Vagina (tissue), 2 donors: Measurements from ENCODE around the gene OVOL2.

Experiments used
- POLR2A ChIP-seq, 2 donors: fragments of 450-650 bp; IDR thresholded peaks; one replicate each; pipeline ENCODE4 v1.6.1; 2017; ENCODE audit warnings: antibody characterized with exemption in 2 of 2, mild to moderate bottlenecking in 2 of 2, moderate library complexity in 2 of 2
- TF ChIP-seq, protein P1 (sequence below), 3 experiments: fragments of 450-650 bp in 2 of 3; fragments of 200-600 bp in 1 of 3; sonication (generic) in 1 of 3; IDR thresholded peaks; one replicate each; pipeline ENCODE4 v1.5.1; 2017 to 2019; ENCODE audit warnings: antibody characterized with exemption in 3 of 3, mild to moderate bottlenecking in 2 of 3, moderate library complexity in 2 of 3

DNA sequence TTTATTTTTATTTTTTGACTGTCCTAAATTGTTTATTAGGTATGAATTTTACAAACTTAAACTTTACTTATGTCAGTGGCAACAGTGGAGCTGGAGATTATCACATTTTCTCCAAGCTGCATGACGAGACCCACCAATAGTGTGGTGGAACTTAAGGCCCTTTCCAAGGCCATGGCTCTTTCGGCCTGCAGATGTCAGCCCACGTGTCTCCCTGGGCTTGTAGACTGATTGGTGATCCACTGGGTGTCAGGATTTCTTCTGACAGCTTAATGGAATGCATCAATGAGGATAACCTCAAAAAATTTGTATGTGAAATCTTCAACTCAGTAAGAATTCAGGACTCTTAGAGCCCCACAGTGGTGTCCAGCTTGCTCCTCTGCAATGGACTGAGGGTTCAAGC is 32.3 kb upstream of the OVOL2 start:
- TF ChIP-seq, protein P1, sequence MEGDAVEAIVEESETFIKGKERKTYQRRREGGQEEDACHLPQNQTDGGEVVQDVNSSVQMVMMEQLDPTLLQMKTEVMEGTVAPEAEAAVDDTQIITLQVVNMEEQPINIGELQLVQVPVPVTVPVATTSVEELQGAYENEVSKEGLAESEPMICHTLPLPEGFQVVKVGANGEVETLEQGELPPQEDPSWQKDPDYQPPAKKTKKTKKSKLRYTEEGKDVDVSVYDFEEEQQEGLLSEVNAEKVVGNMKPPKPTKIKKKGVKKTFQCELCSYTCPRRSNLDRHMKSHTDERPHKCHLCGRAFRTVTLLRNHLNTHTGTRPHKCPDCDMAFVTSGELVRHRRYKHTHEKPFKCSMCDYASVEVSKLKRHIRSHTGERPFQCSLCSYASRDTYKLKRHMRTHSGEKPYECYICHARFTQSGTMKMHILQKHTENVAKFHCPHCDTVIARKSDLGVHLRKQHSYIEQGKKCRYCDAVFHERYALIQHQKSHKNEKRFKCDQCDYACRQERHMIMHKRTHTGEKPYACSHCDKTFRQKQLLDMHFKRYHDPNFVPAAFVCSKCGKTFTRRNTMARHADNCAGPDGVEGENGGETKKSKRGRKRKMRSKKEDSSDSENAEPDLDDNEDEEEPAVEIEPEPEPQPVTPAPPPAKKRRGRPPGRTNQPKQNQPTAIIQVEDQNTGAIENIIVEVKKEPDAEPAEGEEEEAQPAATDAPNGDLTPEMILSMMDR (IDR thresholded peaks at IDR 0.05), result no peak
- no peak for TF ChIP-seq POLR2A (IDR thresholded peaks at IDR 0.05)
